H1 (cell line): ENCODE data around the gene CCDC60. TPM values are rescaled to one million over a fixed set of nuclear protein-coding genes. Genes with fewer than 3 reads are reported as not detected.

Experiments
- BACH1 ChIP-seq: IDR thresholded peaks from 2 replicates; pipeline ENCODE4 v1.6.1; 2012; ENCODE audit warnings: low read length, improper control_type of control experiment
- RAD21 ChIP-seq, 2 experiments: IDR thresholded peaks in 1 of 2; conservative IDR thresholded peaks in 1 of 2; 2 replicates each; pipeline ENCODE4 v1.6.1; 2011; ENCODE audit warnings: low read depth in 2 of 2, low read length in 2 of 2, improper control_type of control experiment in 1 of 2, inconsistent platforms in 1 of 2, mild to moderate bottlenecking in 1 of 2, moderate library complexity in 1 of 2
- SIX5 ChIP-seq: IDR thresholded peaks from 2 replicates; pipeline ENCODE4 v1.6.1; 2011; ENCODE audit warnings: mild to moderate bottlenecking, low read depth, low read length
- SRF ChIP-seq: IDR thresholded peaks from 2 replicates; pipeline ENCODE4 v1.6.1; 2011; ENCODE audit warnings: mild to moderate bottlenecking, low read depth, low read length, moderate library complexity
- polyA plus RNA-seq, 7 experiments: library from polyadenylated mRNA; depleted of rRNA in 3 of 7; stranded (reverse) in 5 of 7; unstranded in 2 of 7; fragments of >200 nt in 5 of 7; fragments of 200-250 nt in 2 of 7; gene quantifications; 1 replicate in 5 of 7; 2 replicates in 1 of 7; 4 replicates in 1 of 7; pipeline versions ENCODE4 v1.2.1 to v1.2.3, GENCODE V29; 2011 to 2013; ENCODE audit warnings: missing spikeins in 2 of 7, mixed read lengths in 2 of 7
- total RNA-seq: library from RNA; stranded (reverse); fragmentation: NEBNext Ultra II Directional; extraction: Animal tissue kit (Norgen Biotek cat#: 25700); gene quantifications from 2 replicates; pipeline ENCODE4 v1.2.1, GENCODE V29; 2021
- TF ChIP-seq, protein P1 (sequence below), 3 experiments: IDR thresholded peaks; 1 replicate in 2 of 3; 2 replicates in 1 of 3; pipeline versions ENCODE4 v1.5.1 to v1.6.1; 2011; ENCODE audit warnings: low read length in 3 of 3, mild to moderate bottlenecking in 3 of 3, inconsistent platforms in 2 of 3, low read depth in 1 of 3, moderate library complexity in 1 of 3; ENCODE audit not compliant: insufficient read depth in 1 of 3; ENCODE audit errors: control extremely low read depth in 1 of 3

Gene CCDC60
- total and polyA plus RNA-seq, 2 of the 8 experiments (the other 6 are each of a cell fraction or from before 2014, with no cell fraction given) = 0.05 TPM; not detected in 1

DNA sequence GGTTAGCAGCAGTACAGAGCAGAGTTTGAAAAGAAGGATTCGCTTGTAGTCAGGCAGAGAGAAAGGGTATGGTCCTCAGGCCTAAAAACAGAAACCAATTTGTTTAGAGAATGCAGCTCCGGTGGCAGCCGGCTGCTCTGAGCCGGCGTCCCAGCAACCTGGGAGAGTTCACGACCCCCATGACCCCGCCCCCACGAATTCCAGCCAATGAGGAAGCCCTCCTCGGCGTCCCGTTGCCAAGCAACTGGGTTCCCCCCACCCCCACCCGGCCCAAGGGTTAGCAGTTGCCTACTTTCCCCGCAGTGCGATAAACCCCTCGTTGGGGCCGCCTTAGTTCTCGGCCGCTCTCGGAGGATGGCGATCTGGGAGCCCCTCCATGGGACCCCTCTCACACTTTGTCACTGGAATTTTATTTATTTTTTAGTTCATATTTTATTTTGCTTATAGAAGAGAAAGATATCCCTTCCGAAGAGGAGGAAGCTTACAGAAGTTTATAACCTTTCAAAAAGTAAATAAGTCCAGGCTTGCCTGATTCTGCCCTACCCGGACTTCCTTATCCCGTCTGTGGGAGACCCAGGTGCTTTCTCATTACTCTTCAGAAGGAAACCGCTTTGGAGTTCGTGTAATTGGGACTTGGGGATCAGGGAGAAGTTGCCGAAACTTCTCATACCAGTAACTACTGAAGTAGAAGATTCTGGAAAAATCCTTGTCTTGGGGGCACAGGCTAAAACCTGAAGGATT, at the start of gene CCDC60 (continued):
- TF ChIP-seq SRF = no peak
- no peak for TF ChIP-seq BACH1
- no peak for TF ChIP-seq RAD21 (IDR thresholded peaks at IDR 0.05 in 1 of 2, conservative IDR thresholded peaks at IDR 0.05 in 1 of 2; ENCODE audit: low read depth in 2 of 2, low read length in 2 of 2)
- TF ChIP-seq, protein P1, sequence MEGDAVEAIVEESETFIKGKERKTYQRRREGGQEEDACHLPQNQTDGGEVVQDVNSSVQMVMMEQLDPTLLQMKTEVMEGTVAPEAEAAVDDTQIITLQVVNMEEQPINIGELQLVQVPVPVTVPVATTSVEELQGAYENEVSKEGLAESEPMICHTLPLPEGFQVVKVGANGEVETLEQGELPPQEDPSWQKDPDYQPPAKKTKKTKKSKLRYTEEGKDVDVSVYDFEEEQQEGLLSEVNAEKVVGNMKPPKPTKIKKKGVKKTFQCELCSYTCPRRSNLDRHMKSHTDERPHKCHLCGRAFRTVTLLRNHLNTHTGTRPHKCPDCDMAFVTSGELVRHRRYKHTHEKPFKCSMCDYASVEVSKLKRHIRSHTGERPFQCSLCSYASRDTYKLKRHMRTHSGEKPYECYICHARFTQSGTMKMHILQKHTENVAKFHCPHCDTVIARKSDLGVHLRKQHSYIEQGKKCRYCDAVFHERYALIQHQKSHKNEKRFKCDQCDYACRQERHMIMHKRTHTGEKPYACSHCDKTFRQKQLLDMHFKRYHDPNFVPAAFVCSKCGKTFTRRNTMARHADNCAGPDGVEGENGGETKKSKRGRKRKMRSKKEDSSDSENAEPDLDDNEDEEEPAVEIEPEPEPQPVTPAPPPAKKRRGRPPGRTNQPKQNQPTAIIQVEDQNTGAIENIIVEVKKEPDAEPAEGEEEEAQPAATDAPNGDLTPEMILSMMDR (IDR thresholded peaks at IDR 0.05; ENCODE audit: control extremely low read depth in 1 of 3, insufficient read depth in 1 of 3, low read depth in 1 of 3, low read length in 3 of 3) = no peak
- no peak for TF ChIP-seq SIX5
- TF ChIP-seq, all 59 proteins: peak for 6
